ENCODE results near the gene STBD1. TPM values are rescaled to one million over a fixed set of nuclear protein-coding genes. Genes with fewer than 3 reads are reported as not detected.
"Not testable (repeated sequence)": the region's sequence is repeated elsewhere in the genome, so short reads cannot be mapped to it uniquely, and the experiment has no call there.

The STBD1 gene
- total RNA-seq, 1 experiment from 2014 or later, result 2.0 TPM

DNA sequence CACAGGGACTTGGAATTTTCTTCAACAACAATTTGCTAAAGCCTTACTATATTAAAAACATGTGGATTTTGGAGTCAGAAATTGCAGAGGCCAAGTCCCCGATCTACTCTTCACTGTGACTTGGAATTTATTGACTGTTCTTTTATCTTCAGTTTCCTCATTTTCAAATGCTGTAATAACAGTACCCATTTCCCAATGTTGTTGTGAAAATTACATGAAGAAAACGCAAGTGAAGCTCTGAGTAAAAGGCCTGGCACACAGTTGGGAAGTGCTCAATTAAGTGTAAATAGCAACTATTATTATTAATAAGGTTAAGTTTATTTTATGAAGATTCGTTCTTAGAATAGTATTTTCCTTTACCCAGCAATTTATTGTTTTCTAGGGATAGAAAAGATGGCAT lies 15.7 kb downstream of the STBD1 start:
- no peak for DNase-seq (ENCODE audit: low spot score)

DNA sequence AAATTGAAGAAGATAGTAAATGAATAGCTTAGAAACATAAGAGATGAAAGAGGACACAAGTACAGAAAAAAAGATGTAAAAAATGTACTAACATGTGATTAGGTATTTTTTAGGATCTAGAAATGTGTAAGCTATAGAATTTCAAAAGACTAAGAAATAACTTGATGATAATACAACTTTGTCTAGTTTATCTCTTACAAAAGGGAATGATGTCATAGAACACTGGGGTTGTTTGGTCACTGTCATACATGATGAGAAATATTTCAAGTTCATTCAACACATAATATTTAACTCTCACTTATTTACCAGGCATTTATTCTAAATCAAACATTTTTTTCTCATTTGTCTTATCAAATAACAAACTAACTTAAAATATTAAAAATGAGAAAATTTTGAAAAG lies 18.5 kb downstream of the STBD1 start:
- DNase-seq (ENCODE audit: low spot score), result no peak

DNA sequence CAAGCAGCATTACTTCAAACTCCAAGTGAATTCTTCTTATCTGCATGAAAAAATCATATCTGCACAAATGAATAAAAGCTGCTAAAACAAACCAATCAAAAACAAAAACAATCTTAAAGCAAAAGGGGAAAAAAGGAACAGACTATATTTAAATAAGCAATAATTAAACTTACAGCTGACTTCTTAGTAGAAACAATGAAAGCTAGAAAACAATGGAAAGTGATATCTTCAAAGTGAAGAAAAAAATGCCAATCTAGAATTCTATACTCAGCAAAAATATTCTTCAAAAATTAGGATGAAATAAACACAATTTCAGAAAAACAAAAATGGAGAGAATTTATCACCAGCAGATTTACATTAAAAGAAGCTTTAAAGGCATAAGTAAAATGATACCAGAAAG lies 20.0 kb downstream of the STBD1 start:
- DNase-seq (ENCODE audit: low spot score), result no peak

DNA sequence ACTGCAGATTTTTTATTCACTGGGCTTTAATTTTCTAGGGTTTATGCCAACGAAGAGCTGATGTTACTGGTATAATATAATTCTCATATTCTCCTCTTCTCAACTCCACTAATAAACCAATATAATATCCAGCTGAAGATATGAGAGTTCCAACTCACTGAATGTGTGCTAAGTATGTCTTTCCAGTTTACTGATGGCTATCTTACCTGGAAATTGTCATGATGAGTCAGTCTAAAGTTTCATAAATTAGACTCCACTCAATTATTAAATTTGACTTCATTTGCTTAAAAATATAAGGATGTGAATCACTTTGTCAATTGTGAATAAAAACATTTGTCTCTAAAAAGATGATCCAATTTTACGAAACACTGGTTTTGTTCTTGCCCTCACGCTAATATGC lies 28.4 kb downstream of the STBD1 start:
- DNase-seq (ENCODE audit: low spot score), result no peak

DNA sequence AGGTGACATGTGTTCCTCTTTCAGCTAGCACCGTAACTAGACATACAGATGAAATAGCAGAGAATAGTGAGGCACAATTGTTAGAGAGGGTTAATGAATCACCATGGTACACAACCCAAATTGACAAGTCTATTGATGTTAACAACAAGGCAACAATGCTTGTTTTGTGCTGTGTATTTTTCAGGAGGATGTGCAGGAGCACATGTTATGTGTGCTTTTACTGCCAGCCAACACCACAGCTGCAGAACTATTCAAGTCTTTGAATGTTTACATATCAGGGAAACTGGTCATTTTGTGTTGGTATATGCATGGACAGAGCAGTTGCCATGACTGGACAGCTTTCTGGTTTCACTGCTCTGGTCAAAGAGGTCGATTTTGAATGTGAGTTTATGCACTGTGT lies 32.8 kb downstream of the STBD1 start:
- no peak for DNase-seq (ENCODE audit: low spot score)

DNA sequence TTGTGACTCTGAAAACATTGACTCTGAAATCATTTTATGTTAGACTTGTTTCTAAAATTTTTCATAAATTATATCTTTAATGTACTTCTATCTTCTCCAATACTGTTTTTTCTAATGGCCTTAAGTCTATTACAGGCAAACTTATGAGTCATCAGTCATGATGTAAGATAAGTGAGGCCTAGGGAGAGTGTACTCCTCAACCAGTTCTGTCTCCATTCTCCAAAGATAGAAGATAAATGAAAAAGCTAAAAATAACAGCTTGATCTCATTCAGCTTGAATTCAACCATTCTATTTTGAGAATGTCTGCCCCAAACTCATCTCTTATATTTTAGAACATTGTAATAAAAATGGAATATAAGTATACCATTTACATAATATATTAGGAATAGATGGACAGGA lies 34.5 kb downstream of the STBD1 start:
- no peak for DNase-seq (ENCODE audit: low spot score)

DNA sequence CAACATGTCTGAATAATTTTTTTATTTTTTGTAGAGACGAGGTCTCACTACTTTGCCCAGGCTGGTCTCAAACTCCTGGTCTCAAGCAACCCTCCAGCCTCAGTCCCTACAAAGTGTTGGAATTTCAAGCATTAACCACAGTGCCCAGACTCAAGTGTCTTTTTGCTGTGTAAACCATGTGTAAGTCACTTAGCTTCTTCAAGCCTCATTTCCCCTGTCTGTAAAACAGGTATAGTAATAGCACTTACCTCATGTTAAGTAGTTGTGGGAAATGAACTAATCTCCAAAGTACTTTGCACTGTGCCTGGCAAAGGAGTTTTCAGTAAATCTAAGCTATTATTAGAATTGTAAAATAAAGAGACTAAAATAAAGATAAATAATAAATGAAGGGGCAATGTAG lies 35.7 kb downstream of the STBD1 start:
- DNase-seq (ENCODE audit: low spot score), result no peak

DNA sequence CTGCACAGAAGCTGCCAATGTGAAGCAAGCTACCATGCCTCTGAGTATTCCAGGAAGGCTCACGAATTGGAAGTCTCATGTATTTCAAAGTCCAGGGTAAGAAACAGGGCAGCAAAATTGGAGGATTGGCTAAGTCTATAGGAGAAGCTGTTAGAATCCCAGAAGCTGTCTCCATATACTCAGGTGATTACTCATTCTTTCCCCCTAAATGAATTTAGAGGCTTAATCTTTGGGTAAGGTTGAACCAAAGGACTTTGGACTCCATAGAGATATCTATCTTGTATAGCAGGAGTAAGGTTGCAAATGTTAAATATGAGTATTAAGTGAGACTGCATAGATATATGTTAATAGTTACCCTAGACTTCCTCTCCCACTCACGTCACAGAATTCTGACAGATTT lies 36.3 kb downstream of the STBD1 start:
- no peak for DNase-seq (ENCODE audit: low spot score)

DNA sequence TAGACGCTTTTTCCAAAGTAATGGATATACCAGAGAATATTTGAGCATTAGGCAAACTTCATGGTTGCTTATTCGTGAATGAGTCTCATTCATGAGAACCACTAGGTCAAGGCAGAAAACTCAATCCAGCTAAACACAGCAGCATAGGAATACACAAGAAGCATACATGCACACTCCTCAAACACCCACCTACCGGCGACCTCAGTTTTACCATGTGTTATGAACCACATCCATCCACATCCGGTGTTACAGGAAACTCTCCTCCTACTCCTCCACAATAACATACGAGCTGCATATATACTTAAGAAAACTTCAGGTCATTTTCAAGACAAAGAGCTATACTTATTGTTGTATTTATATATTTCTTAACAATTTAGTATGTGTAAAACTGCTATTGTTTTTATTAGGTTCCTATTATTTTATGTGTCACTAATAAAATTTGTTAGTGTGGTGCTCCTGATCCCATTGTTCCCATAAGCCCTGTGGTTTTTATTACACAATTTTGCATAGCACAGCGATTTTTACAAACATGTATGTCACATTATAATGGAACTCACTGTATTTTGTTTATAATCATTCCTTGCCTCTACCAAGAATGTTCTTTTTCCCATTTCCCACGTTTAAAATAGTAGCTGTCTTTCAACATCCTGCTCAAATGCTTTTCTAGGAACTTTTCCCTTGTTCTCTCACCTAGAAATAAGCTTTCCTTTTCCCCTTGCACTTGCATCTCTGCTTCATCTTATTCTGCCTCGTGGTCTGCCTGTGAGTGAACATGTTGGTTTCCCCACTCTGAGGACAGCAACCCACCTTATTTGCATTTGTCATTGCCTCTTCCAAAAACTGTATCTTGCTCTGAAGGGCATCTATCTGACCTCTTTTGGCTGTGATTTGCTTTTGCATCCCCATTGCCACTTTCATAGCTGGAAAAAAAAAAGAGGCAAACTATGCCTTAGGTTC lies 48.3 kb downstream of the STBD1 start:
- DNase-seq (ENCODE audit: low spot score), result no peak

DNA sequence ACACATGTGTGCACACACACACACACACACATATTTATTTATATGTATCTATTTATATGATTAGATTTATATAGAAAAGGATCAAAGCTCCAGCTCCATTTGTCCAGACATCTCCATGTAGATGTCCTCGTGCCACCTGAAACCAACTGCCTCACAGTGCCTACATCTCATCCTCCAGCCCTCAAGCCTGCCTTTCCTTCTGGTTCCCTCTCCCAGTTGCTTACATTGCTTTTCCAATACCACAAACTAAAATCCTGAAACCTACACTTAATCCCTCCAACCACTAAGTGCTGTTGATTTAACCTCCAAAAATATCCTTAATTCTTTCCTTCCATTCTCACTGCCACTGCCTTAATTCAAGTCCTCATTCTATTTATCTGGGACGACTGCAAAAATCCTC lies 51.4 kb downstream of the STBD1 start:
- no peak for DNase-seq (ENCODE audit: low spot score)

DNA sequence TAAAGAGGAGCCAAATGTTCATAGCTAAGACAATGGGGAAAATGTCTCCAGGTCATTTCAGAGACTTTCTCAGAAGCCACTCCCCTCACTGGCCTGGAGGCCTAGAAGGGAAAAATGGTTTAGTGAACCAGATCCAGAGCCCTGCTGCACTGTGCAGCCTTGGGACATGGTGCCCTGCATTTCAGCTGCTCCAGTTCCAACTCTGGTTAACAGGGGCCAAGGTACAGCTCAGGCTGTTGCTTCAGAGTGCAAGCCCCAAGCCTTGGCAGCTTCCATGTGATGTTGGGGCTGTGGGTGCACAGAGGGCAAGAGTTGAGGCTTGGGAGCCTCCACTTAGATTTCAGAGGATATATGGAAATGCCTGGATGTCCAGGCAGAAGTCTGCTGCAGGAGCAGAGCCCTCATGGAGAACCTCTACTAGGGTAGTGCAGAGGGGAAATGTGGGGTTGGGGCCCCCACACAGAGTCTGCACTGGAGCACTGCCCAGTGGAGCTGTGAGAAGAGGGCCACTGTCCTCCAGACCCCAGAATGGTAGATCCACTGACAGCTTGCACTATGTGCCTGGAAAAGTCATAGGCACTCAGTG lies 53.4 kb downstream of the STBD1 start:
- DNase-seq (ENCODE audit: low spot score), result not testable (repeated sequence)

Other genes with a start within 250 kb of the STBD1 start
- gene ART3, start 232.0 kb upstream of the STBD1 start, total RNA-seq (2014; rRNA removed; shearing (Covaris generic)), result 0.14 and 0.25 TPM in 2 replicates
- gene NUP54, start 158.3 kb upstream of the STBD1 start, total RNA-seq (2014; rRNA removed; shearing (Covaris generic)), result 56.3 and 68.6 TPM in 2 replicates
- gene SCARB2, start 92.9 kb upstream of the STBD1 start, total RNA-seq (2014; rRNA removed; shearing (Covaris generic)), result 88.5 and 101 TPM in 2 replicates
- 3.9 and 4.9 TPM in 2 replicates for gene FAM47E, start 55.0 kb upstream of the STBD1 start, total RNA-seq (2014; rRNA removed; shearing (Covaris generic))
- not detected in 2 replicates for gene CCDC158, start 114.4 kb downstream of the STBD1 start, total RNA-seq (2014; rRNA removed; shearing (Covaris generic))
- 2.8 and 3.4 TPM in 2 replicates for gene SHROOM3, start 128.5 kb downstream of the STBD1 start, total RNA-seq (2014; rRNA removed; shearing (Covaris generic))